ENCODE measurements around the gene MAPK7. TPM values are rescaled to one million over a fixed set of nuclear protein-coding genes. Genes with fewer than 3 reads are reported as not detected.

Gene MAPK7
- total and polyA plus RNA-seq, 2 of the 4 experiments (the other 2 are of a cell fraction), result 9.7 to 25.4 TPM

DNA sequence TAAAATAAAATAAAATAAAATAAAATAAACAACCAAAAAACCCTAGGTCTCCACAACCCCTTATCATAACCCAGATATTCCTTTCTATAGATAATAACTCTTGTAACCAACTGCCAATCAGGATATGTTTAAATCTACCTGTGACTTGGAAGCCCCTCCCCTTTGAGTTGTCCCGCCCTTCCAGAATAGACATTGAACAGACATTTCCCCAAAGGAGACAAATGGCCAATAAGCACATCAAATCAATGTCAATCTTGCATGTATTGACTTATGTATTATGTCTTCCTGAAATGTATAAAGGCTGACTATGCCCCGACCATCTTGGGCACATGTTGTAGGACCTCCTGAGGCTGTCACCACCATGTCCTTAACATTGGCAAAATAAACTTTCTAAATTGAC, 1.5 kb upstream of the MAPK7 start:
- no peak for DNase-seq
- Histone ChIP-seq H3K4me2 (ENCODE audit: low read depth, low read length) (peak overlapping the region; percentile 58), H3K27me3 (ENCODE audit: control insufficient read depth, insufficient read depth, low read length) (no peaks in the 10 kb centered on the region), H4K20me1 (ENCODE audit: insufficient read depth, low read length) (peaks cover 16% of the 10 kb centered on the region), H3K9me1 (ENCODE audit: insufficient read depth, low read length) (peaks cover 16% of the 10 kb centered on the region), H2AFZ (replicated peaks; ENCODE audit: low read length, poor library complexity) (peak overlapping the region; percentile 24), H3K79me1 (ENCODE audit: low read depth in 1 of 2, low read length in 2 of 2) (peaks cover 27 to 43% of the 10 kb centered on the region in 2 experiments), H4K5ac (ENCODE audit: low read depth, low read length) (0 out of 2 replicates have a peak overlapping the region, but pooled peaks have one; percentile 21), H2BK5ac (ENCODE audit: low read depth, low read length, poor library complexity, severe bottlenecking) (peak overlapping the region; percentile 92), H2AK9ac (replicated peaks; ENCODE audit: low read depth, low read length, poor library complexity) (peak overlapping the region; percentile 70), H3K4me1 (ENCODE audit: control insufficient read depth, insufficient read depth, low read length) (peaks cover 9% of the 10 kb centered on the region; the same call in 1 of the 2 replicates), H4K91ac (ENCODE audit: insufficient read depth, low read depth, low read length) (no peak overlapping the region), H3K36me3 (ENCODE audit: control insufficient read depth, insufficient read depth, low read length) (peaks cover 24% of the 10 kb centered on the region), H3K9ac (ENCODE audit: low read depth, low read length) (peak overlapping the region; percentile 82; the same call in 1 of the 2 replicates), H3K4ac (ENCODE audit: low read depth, low read length) (peak overlapping the region; percentile 9; the same call in 1 of the 2 replicates), H2BK120ac (ENCODE audit: low read depth, low read length) (no peak overlapping the region), H4K8ac (ENCODE audit: low read depth in 2 of 2, low read length in 2 of 2) (peak overlapping the region; percentile 68 to 69; a peak in 2 of 4 replicates), H3K9me3 (ENCODE audit: control insufficient read depth, insufficient read depth, low read length) (no peaks in the 10 kb centered on the region), H3K27ac (ENCODE audit: insufficient read depth, low read length) (no peak overlapping the region), H3K23ac (ENCODE audit: low read depth, low read length) (no peak overlapping the region; the same call in 1 of the 2 replicates), H2BK20ac (ENCODE audit: low read depth, low read length) (peak overlapping the region; percentile 1; the same call in 1 of the 2 replicates), H3K56ac (ENCODE audit: extremely low read depth, insufficient read depth, low read length) (0 out of 2 replicates have a peak overlapping the region, but pooled peaks have one; percentile 35), H2AK5ac (ENCODE audit: low read depth, low read length) (peak overlapping the region; percentile 54; the same call in 1 of the 2 replicates), H3K4me3 (ENCODE audit: insufficient read depth, low read depth, low read length) (peak overlapping the region; percentile 66; the same call in 1 of the 2 replicates), H3K14ac (replicated peaks; ENCODE audit: low read depth, low read length) (peak overlapping the region; percentile 77), H3K18ac (ENCODE audit: low read depth, low read length) (no peak overlapping the region), H2BK15ac (ENCODE audit: low read depth, low read length) (no peak overlapping the region)
- ATAC-seq (ENCODE audit: low read depth), result no peak
- BruUV-seq (replicated peaks), result no TSS peak
- intact Hi-C loops (cut with micrococcal nuclease) (loop anchor here (5.0 kb wide), 1 partner anchor 385 kb away; no protein-coding TSS in a partner anchor), dilution Hi-C loops (cut with HindIII; ENCODE audit: low sequenced_read_pairs, unreplicated experiment) (no loop called here), in situ Hi-C loops (cut with MboI; ENCODE audit: low sequenced_read_pairs) (no loop called here)
- CTCF ChIA-PET, result no interaction called here
- POLR2A ChIA-PET (ENCODE audit: unreplicated experiment), result interaction anchor here (1.3 to 1.5 kb wide), 2 partner anchors 10 to 12 kb away, joined by 5 to 12 read pairs; partner anchors contain the start of gene MFAP4
- TF ChIP-seq RFX5 (IDR thresholded peaks at IDR 0.05; ENCODE audit: low read depth, low read length) (no peak), MAFK (IDR thresholded peaks at IDR 0.05; ENCODE audit: low read depth, low read length) (no peak), POLR2A (IDR thresholded peaks at IDR 0.05; ENCODE audit: low read depth, low read length) (no peak), RAD21 (IDR thresholded peaks at IDR 0.05; ENCODE audit: low read length) (no peak), MXI1 (IDR thresholded peaks at IDR 0.05; ENCODE audit: borderline replicate concordance, low read depth, low read length) (no peak), SMC3 (IDR thresholded peaks at IDR 0.05; ENCODE audit: low read depth, low read length) (no peak), MAZ (IDR thresholded peaks at IDR 0.05; ENCODE audit: borderline replicate concordance, low read depth, low read length) (no peak), RCOR1 (IDR thresholded peaks at IDR 0.05; ENCODE audit: insufficient replicate concordance, low read length) (no peak), NFE2L2 (IDR thresholded peaks at IDR 0.05; ENCODE audit: low read depth, low read length) (no peak), FOS (IDR thresholded peaks at IDR 0.05; ENCODE audit: low read depth, low read length) (no peak), CEBPB (IDR thresholded peaks at IDR 0.05; ENCODE audit: low read depth, low read length) (no peak), BHLHE40 (IDR thresholded peaks at IDR 0.05; ENCODE audit: low read depth, low read length) (no peak), CHD1 (IDR thresholded peaks at IDR 0.05; ENCODE audit: low read depth, low read length) (no peak)
- TF ChIP-seq, protein P1, sequence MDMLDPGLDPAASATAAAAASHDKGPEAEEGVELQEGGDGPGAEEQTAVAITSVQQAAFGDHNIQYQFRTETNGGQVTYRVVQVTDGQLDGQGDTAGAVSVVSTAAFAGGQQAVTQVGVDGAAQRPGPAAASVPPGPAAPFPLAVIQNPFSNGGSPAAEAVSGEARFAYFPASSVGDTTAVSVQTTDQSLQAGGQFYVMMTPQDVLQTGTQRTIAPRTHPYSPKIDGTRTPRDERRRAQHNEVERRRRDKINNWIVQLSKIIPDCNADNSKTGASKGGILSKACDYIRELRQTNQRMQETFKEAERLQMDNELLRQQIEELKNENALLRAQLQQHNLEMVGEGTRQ (IDR thresholded peaks at IDR 0.05; ENCODE audit: low read depth, low read length), result no peak
- TF ChIP-seq, protein P2, sequence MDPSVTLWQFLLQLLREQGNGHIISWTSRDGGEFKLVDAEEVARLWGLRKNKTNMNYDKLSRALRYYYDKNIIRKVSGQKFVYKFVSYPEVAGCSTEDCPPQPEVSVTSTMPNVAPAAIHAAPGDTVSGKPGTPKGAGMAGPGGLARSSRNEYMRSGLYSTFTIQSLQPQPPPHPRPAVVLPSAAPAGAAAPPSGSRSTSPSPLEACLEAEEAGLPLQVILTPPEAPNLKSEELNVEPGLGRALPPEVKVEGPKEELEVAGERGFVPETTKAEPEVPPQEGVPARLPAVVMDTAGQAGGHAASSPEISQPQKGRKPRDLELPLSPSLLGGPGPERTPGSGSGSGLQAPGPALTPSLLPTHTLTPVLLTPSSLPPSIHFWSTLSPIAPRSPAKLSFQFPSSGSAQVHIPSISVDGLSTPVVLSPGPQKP (IDR thresholded peaks at IDR 0.05; ENCODE audit: borderline replicate concordance, low read depth, low read length), result no peak
- TF ChIP-seq, protein P3, sequence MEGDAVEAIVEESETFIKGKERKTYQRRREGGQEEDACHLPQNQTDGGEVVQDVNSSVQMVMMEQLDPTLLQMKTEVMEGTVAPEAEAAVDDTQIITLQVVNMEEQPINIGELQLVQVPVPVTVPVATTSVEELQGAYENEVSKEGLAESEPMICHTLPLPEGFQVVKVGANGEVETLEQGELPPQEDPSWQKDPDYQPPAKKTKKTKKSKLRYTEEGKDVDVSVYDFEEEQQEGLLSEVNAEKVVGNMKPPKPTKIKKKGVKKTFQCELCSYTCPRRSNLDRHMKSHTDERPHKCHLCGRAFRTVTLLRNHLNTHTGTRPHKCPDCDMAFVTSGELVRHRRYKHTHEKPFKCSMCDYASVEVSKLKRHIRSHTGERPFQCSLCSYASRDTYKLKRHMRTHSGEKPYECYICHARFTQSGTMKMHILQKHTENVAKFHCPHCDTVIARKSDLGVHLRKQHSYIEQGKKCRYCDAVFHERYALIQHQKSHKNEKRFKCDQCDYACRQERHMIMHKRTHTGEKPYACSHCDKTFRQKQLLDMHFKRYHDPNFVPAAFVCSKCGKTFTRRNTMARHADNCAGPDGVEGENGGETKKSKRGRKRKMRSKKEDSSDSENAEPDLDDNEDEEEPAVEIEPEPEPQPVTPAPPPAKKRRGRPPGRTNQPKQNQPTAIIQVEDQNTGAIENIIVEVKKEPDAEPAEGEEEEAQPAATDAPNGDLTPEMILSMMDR (conservative IDR thresholded peaks at IDR 0.05; ENCODE audit: low read depth, low read length), result no peak
- WGBS, 2 experiments (ENCODE audit: extremely low coverage in 2 of 2, insufficient read length in 1 of 2), result no CpG with 5 or more reads among the region's 2 CpGs

All from IMR-90 (cell line).